HCT116 (cell line): ENCODE results near the gene CNTN5. TPM values are rescaled to one million over a fixed set of nuclear protein-coding genes. Genes with fewer than 3 reads are reported as not detected.

Source experiments
- ATAC-seq: fragments of 200-7000 bp; cut with Tn5 transposase; 2 replicates; pipeline ENCODE4 v1.9.1; 2020; ENCODE audit warnings: mild to moderate bottlenecking, moderate library complexity
- BruUV-seq: library from RNA; stranded (reverse); fragments of 400-500 nt; replicated peaks from 2 replicates; lab custom pipeline; 2021; lab: Mats Ljungman, UMichigan
- CTCF ChIA-PET: fragments of 300-600 bp; sonication (Branson Sonifier 250); formaldehyde crosslinking; loops from one replicate; lab custom pipeline; 2021; ENCODE audit warnings: antibody characterized with exemption; lab: Charles Lee
- POLR2A ChIA-PET: fragments of 300-600, 350-600 bp; sonication (Branson Sonifier 250); formaldehyde crosslinking; loops from one replicate; lab custom pipeline; 2021; ENCODE audit warnings: antibody characterized with exemption; lab: Charles Lee
- RAD21 ChIA-PET, 2 experiments: fragments of 300-600 bp; sonication (Branson Sonifier 250); formaldehyde crosslinking; loops; one replicate each; lab custom pipeline; 2023; ENCODE audit warnings: low total read pairs in 2 of 2; ENCODE audit not compliant: uncharacterized antibody in 2 of 2, unreplicated experiment in 2 of 2, low non-redundant PET in 1 of 2; lab: Charles Lee
- DNase-seq: peaks from one replicate; pipeline ENCODE4 v3.0.0-alpha.2; 2010; ENCODE audit warnings: low read depth, low spot score
- H2AFZ ChIP-seq: fragments of 200-600 bp; shearing (Covaris generic), sonication (generic); 2 replicates; pipeline ENCODE4 v1.6.1; 2017; ENCODE audit warnings: low read depth, mixed run types, mixed read lengths, antibody characterized with exemption, low read length; ENCODE audit not compliant: poor library complexity, severe bottlenecking
- H3K27ac ChIP-seq: 2 replicates; pipeline ENCODE4 v1.5.1; 2012; ENCODE audit warnings: low read depth, low read length
- H3K27me3 ChIP-seq: fragments of 200-600 bp; sonication (generic); 2 replicates; pipeline ENCODE4 v1.6.1; 2016; ENCODE audit warnings: mixed run types, low read length, mixed read lengths; ENCODE audit not compliant: insufficient read depth
- H3K36me3 ChIP-seq, 2 experiments: fragments of 200-500 bp in 1 of 2; fragments of 200-600 bp in 1 of 2; sonication (Bioruptor generic) in 1 of 2; sonication (generic) in 1 of 2; 2 replicates each; pipeline versions ENCODE4 v1.5.1 to v1.6.1; 2014 to 2016; ENCODE audit warnings: low read length in 2 of 2, inconsistent platforms in 1 of 2, mixed read lengths in 1 of 2, mixed run types in 1 of 2; ENCODE audit not compliant: insufficient read depth in 2 of 2, control insufficient read depth in 1 of 2
- H3K4me1 ChIP-seq, 2 experiments: fragments of 200-600 bp in 1 of 2; sonication (generic) in 1 of 2; 2 replicates each; pipeline versions ENCODE4 v1.5.1 to v1.6.1; 2012 to 2017; ENCODE audit warnings: low read length in 2 of 2, inconsistent platforms in 1 of 2, mild to moderate bottlenecking in 1 of 2, mixed read lengths in 1 of 2, mixed run types in 1 of 2, moderate library complexity in 1 of 2; ENCODE audit not compliant: insufficient read depth in 2 of 2, control insufficient read depth in 1 of 2
- H3K4me2 ChIP-seq: fragments of 200-600 bp; sonication (generic); 2 replicates; pipeline ENCODE4 v1.6.1; 2017; ENCODE audit warnings: mixed run types, low read length, mixed read lengths
- H3K4me3 ChIP-seq, 2 experiments: fragments of 200-600 bp in 1 of 2; sonication (generic) in 1 of 2; replicated peaks in 1 of 2; 2 replicates each; pipeline ENCODE4 v1.5.1; 2011 to 2016; ENCODE audit warnings: low read length in 2 of 2, control low read depth in 1 of 2, low read depth in 1 of 2, mild to moderate bottlenecking in 1 of 2, mixed read lengths in 1 of 2, mixed run types in 1 of 2
- H3K79me2 ChIP-seq: fragments of 200-600 bp; sonication (generic); 2 replicates; pipeline ENCODE4 v1.6.1; 2017; ENCODE audit warnings: mild to moderate bottlenecking, mixed run types, low read length, moderate library complexity, mixed read lengths; ENCODE audit not compliant: insufficient read depth
- H3K9ac ChIP-seq: fragments of 200-600 bp; sonication (generic); 2 replicates; pipeline ENCODE4 v1.6.1; 2016; ENCODE audit warnings: low read length, mixed read lengths
- H3K9me2 ChIP-seq: fragments of 200-600 bp; sonication (generic), shearing (Covaris generic); 2 replicates; pipeline ENCODE4 v1.6.1; 2017; ENCODE audit warnings: mixed run types, mild to moderate bottlenecking, moderate library complexity; ENCODE audit not compliant: insufficient read depth
- H3K9me3 ChIP-seq, 2 experiments: fragments of 200-500 bp in 1 of 2; fragments of 200-600 bp in 1 of 2; sonication (Bioruptor generic) in 1 of 2; sonication (generic) in 1 of 2; 2 replicates each; pipeline ENCODE4 v1.6.1; 2014 to 2017; ENCODE audit warnings: low read length in 2 of 2, mixed read lengths in 2 of 2, inconsistent platforms in 1 of 2, low read depth in 1 of 2, mild to moderate bottlenecking in 1 of 2, mixed run types in 1 of 2, moderate library complexity in 1 of 2; ENCODE audit not compliant: control insufficient read depth in 1 of 2, insufficient read depth in 1 of 2
- H4K20me1 ChIP-seq: fragments of 200-600 bp; sonication (generic), shearing (Covaris generic); 2 replicates; pipeline ENCODE4 v1.6.1; 2017; ENCODE audit warnings: mixed run types, mild to moderate bottlenecking, moderate library complexity; ENCODE audit not compliant: insufficient read depth
- CBX3 ChIP-seq: IDR thresholded peaks from 2 replicates; pipeline ENCODE4 v1.6.1; 2012; ENCODE audit warnings: low read depth
- EGR1 ChIP-seq: IDR thresholded peaks from 2 replicates; pipeline ENCODE4 v1.6.1; 2012; ENCODE audit warnings: low read depth
- ELF1 ChIP-seq: IDR thresholded peaks from 2 replicates; pipeline ENCODE4 v1.6.1; 2012; ENCODE audit warnings: low read depth, borderline replicate concordance
- EZH2 ChIP-seq: fragments of 200-600 bp; sonication (generic); IDR thresholded peaks from 2 replicates; pipeline ENCODE4 v1.6.1; 2017; ENCODE audit warnings: antibody characterized with exemption, mixed run types
- EZH2phosphoT487 ChIP-seq: fragments of 200-600 bp; IDR thresholded peaks from 2 replicates; pipeline ENCODE4 v1.6.1; 2018; ENCODE audit warnings: antibody characterized with exemption, borderline replicate concordance
- FOSL1 ChIP-seq: IDR thresholded peaks from 2 replicates; pipeline ENCODE4 v1.6.1; 2012; ENCODE audit warnings: low read depth
- MAX ChIP-seq: IDR thresholded peaks from 2 replicates; pipeline ENCODE4 v1.6.1; 2012
- POLR2AphosphoS5 ChIP-seq: IDR thresholded peaks from 2 replicates; pipeline ENCODE4 v1.6.1; 2011; ENCODE audit warnings: mild to moderate bottlenecking, low read depth, low read length, moderate library complexity
- RAD21 ChIP-seq: IDR thresholded peaks from 2 replicates; pipeline ENCODE4 v1.6.1; 2012; ENCODE audit warnings: low read depth, mild to moderate bottlenecking
- REST ChIP-seq: IDR thresholded peaks from 2 replicates; pipeline ENCODE4 v1.6.1; 2012; ENCODE audit warnings: low read depth
- SIN3A ChIP-seq: IDR thresholded peaks from 2 replicates; pipeline ENCODE4 v1.6.1; 2012; ENCODE audit warnings: low read depth
- SP1 ChIP-seq: IDR thresholded peaks from 2 replicates; pipeline ENCODE4 v1.6.1; 2012; ENCODE audit warnings: low read depth
- YY1 ChIP-seq: IDR thresholded peaks from 2 replicates; pipeline ENCODE4 v1.6.1; 2011; ENCODE audit warnings: low read length, low read depth, moderate library complexity, mild to moderate bottlenecking; ENCODE audit not compliant: insufficient replicate concordance; ENCODE audit errors: extremely low read depth
- ZNF274 ChIP-seq: fragments of 200-500 bp; sonication (Bioruptor generic); IDR thresholded peaks from 2 replicates; pipeline ENCODE4 v1.6.1; 2014; ENCODE audit warnings: mild to moderate bottlenecking, low read depth, low read length, inconsistent platforms
- intact Hi-C: fragments of 100-400 bp; cut with micrococcal nuclease; formaldehyde crosslinking; loops from 2 replicates; pipeline ENCODE4 v1.10.0; 2022
- total RNA-seq: library from RNA; stranded (reverse); gene quantifications from one replicate; pipeline ENCODE4 v1.2.1, GENCODE V29; 2021; ENCODE audit not compliant: unreplicated experiment

CNTN5 gene
- total RNA-seq, 1 experiment from 2014 or later = not detected

- Histone ChIP-seq H3K4me2 (no peak overlapping the region), H3K36me3 (no peaks in the 10 kb centered on the region; a peak in 1 of 4 replicates), H3K27ac (no peak overlapping the region), H4K20me1 (no peaks in the 10 kb centered on the region; the same call in 1 of the 2 replicates), H3K27me3 (no peaks in the 10 kb centered on the region), H3K79me2 (no peaks in the 10 kb centered on the region), H3K4me3 (no peak overlapping the region), H3K9me3 (peaks cover 0 to 12% of the 10 kb centered on the region in 2 experiments; a peak in 2 of 4 replicates), H2AFZ (no peak overlapping the region), H3K9ac (no peak overlapping the region), H3K9me2 (no peaks in the 10 kb centered on the region), H3K4me1 (no peaks in the 10 kb centered on the region)
- ChIA-PET CTCF (no interaction called here), POLR2A (no interaction called here), RAD21 (no interaction called here)
- ATAC-seq (no peak), DNase-seq (no peak)
- no peak for TF ChIP-seq SP1
- TF ChIP-seq POLR2AphosphoS5 = no peak
- TF ChIP-seq YY1 = no peak
- TF ChIP-seq RAD21 = no peak
- TF ChIP-seq EGR1 = no peak
- TF ChIP-seq FOSL1 = no peak
- TF ChIP-seq REST = no peak
- no peak for TF ChIP-seq EZH2phosphoT487
- no peak for TF ChIP-seq ELF1
- no peak for TF ChIP-seq ZNF274
- TF ChIP-seq SIN3A = no peak
- no peak for TF ChIP-seq MAX
- TF ChIP-seq CBX3 = no peak
- no peak for TF ChIP-seq EZH2
- intact Hi-C loops = no loop called here
- BruUV-seq = no TSS peak
These were observed 534.7 kb downstream of the CNTN5 start for GRCh38 chr11:99555486-99555885.
